GM21390 (cell line): Measurements from ENCODE around the gene ZNF740.

ENCODE experiments used
- ATAC-seq: cut with Tn5 transposase; IDR thresholded peaks from one replicate; pipeline ENCODE4 v1.9.1; 2021; ENCODE audit not compliant: unreplicated experiment

The ZNF740 gene

DNA sequence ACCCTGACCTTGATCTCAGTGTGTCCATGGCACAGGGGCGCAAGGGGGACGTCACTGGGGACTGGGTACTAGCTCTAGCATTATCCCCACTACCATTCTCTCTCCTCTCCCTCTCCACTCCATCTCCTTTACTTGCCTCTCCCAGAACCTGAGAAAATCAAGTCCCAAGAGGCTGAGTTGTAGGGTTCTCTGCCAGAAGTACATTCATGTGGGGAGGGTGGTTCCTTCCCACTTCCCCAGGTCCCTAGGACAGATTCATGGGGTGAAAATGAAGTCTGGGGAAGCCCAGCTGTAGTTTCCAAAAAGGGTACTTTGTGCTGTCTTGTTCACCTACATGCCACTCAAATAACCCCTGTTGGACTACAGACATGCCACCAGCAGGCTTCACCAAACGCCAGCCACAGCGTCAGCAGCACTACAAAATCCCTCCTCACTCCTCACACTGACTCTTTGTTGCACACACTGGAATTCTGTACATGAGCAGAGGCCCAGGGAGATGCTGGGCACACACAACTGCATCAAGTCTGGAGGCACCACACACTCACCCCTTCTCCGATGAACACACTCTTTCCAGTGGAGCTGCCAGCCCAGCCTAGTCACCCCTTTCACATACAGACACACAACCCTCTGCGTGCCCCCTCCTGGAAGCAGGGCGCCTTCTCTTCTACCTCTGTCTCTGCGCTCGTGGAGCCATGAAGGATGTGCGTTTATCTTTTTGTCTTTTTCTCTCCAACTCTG, 44.5 kb downstream of the ZNF740 start:
- no peak for ATAC-seq

DNA sequence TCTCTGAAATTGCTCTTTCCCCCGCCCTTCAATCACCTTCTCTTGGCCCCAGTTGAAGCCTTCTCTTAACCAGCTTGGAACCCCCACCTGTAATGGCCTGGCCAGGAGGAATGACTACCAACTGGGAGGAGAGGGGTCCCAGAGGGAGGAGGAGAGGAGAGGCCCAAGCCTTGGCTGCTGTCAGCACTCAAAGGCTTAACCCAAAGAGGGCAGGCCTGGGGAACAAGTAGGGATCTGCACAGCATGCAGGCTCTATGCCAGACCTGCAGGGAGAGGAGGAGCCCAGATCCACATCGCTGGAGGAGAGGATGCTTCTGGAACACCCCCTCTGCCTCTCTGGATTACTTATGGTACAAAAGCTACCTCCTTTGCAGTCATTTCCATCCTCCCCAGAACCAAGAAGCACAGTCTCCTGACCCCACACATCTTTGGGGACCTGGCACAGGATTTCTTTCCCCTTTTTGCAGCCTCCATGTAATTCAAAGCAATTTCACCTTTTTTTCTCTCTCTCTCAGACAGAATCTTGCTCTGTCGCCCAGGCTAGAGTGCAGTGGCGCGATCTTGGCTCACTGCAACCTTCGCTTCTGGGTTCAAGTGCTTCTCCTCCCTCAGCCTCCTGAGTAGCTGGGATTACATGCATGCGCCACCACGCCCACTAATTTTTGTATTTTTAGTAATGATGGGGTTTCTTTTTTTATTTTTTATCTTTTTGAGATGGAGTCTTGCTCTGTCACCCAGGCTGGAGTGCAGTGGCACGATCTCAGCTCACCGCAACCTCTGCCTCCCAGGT, 45.3 kb downstream of the ZNF740 start:
- ATAC-seq, result no peak

DNA sequence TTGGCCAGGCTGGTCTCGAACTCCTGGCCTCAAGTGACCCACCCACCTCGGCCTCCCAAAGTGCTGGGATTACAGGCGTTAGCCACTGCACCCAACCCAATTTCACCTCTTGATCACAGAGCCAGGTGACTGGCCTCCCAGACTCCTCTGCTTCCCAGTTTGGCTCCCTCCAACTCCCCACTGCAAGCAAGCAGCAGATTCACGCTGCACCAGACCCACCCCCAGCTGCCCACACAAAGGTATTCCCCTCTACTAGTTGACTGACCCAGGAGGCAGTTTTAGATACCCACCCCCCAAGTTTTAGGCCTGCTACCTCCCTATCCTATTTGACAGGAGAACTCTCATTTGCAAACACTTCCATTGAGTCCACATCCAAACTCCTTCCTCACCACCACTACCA, 46.3 kb downstream of the ZNF740 start:
- no peak for ATAC-seq

DNA sequence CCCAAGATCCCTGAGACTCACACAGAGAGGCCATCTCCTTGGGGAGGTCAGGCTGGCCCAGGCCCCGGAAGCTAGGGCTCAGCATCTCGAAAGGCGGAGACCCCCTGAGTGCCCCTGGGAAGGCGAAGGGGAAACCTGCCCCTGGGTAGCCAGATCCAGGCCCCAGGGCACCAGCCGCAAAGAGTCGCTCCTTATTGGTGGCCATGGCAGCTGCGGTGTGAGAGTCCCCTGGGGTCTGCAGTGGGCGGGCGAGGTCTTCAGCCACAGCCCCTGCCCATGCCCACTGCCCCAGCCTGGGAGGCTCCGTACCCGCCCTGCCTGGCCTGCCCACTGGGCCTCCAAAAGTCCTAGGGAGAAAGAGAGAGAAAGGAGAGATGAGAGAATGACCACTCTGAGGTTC, 46.8 kb downstream of the ZNF740 start:
- no peak for ATAC-seq

DNA sequence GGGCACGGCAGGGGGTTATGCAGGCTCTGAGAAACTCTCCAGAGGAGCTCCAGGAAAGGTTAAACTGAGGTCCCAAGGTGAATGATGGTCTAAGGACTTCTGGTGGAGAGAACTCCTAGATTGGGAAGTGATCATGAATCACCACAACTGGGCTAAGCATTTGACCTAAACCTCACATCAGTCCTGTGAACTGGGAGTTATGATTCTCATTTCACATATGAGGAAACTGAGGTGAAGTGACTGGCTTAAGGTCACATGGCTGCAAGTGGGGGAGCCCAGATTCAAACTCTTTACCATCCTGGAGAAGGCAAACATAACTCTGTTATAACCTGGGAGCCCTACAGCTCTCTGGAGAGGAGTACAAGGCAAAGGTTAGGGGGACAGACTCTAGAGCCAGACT, 47.3 kb downstream of the ZNF740 start:
- no peak for ATAC-seq

DNA sequence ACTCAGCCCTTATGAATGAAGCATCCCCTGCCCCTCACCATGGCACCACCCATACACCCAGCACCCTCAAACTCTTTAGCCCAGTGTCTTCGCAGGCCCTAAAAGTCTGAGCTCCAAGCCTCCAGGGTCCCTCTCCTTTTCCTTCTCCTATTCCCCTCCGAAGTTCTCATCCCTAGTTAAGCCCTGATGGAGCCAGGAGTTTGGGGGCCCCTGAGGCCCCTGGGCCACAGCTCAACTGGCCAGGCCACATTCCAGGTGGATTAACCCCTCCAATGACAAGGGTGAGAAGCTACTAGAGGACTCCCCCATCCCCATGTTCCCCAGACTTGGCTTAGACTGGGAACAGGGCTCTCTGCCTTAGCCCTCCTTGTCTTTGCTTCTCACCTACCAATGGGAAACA, 48.9 kb downstream of the ZNF740 start:
- ATAC-seq, result no peak

DNA sequence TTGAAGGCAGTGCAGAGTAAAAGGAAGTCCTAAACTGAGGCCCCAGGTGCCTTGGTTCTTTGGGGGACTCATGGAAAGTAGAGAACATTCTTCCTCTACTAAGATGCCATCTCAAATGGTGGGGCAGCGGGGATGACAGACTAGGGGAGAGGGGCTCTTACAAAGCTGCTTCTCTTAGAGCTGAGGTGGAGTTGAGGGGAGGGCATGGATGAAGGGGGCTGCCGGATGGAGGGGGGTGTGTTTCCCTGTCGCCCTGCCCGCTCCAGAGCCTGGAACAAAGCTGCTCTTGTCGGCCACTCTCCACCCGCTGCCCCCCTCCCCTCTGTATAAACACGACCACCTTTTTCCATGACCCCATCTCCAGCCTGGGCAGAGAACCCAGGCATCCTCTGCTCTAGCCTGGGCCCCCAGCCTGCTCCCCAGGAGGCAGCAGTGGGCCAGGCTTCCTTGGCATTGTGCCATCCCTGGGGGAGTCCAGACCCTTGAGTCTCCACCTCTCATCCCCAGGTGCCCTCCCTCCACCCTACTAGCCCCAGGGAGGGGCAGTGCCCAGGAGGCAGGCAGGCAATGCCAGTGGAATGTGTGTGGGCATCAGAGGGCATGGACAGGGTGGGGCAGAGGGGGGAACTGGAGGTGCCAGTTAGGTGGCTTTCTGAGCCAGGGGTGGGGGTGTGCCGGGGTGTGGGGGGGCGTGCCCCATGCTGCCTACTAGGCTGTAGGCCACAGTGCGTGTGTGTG, 49.8 kb downstream of the ZNF740 start:
- no peak for ATAC-seq

DNA sequence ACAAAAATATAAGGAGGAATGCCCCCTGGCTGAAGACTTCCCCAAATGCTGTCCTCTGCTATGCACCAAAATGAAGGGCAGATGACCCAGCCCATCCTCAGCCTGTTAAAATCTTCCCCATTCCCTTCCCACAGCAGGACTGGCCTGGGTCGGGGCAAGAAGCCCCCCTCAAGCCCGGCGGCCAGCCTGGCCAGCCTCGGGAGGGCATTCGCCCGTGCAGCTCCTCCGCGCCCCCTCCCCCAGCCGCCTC, 51.1 kb downstream of the ZNF740 start:
- ATAC-seq, result no peak

DNA sequence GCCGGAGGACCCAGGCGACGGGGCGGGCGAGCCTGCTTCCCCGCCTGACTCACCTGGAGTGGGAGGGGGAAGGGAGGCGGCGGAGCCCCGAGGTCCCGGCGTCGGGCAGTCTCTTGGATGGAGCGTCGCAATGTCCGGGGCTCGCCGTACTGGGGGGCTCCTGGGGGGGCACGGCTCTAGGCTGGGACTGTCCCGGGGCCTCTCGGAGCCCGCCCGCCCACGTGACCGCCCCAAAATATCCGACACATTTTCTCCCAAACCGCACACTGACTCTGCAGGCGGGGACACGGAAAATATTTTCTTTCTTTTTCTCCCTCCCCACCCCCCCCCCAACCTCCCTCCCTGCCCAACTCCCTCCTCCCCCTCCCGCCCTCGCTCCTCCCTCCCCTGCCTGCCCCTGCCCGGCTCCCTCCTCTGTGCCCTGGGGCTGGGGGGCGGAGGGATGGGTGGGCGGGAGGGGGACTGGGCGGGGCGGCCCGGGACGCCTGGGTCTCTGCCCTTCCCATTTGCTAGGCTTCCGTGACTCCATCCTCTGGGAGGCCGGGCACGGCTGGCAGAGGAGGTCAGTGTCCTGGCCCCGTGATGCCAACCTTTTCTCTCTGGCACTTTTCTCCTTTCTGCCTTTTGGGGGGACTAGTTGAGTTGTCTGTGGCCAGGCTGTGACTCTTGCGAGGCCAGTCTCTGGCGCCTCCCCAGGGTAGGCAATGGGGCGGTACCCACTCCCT, 51.6 kb downstream of the ZNF740 start, which contains the start of gene RARG:
Gene RARG, minus strand, starts transcription at position 289 of the 725 bp plus-strand sequence. CDS start 4,664 bp downstream, outside the sequence.
- ATAC-seq, result no peak

DNA sequence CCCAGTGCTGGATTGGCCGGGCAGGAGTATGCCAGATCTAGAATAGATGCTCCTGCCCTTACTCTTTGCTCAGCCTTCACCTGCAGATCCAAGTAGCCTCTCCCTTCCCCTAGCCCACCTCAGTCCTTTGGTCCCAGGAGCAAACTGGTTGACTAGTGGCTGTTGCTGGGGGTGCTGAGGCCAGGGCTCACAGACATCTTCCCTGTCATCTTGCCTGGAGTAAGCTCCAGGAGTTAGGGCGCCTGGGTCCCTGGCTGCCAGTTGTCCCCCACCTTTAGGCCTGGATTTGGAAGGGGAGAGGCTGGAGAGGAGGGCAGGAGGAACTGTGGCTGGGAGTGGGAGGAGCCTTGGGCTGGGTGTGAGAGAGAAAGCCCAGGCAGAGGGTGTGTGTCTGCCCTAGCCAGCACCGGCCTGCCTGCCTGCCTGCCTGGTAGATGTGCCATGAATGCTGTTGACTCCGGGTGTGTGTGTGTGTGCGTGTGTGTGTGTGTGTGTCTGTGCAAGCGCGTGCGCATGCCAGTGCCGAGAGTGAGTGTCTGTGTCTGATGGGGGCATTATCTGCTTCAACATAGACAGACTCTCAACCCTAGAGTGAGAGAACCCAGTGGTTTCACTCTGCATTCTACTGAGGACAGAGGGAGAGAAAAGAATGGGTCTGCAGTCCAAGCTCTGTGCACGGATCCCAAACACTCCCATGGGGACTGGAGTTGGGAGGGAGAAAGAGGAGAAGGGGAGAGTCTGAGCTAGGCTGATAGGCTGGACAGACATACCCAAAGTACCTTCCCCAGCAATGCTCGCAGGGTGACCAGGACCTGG, 52.3 kb downstream of the ZNF740 start:
- no peak for ATAC-seq

DNA sequence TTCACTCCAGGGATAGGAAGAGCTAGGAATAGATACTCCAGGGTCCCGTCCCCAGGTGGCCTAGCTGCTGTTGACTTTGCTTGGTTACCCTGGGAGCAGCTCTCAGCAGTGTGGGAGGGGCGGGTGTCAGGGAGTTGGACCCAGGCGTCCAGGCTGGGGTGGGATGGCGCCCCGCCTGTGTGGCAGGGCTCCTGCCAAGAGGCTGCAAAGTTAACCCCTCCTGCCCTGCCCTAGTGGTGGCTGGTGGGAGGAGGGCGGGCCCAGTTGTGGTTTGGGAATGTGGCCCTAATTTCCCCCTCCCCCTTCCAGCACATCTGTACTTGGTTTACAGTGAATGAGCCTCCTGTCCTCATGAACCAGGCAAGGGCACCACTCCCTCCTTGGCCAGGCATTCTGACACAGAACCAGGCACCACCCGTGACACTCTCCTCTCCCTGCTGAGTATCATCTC, 53.2 kb downstream of the ZNF740 start:
- ATAC-seq, result no peak

DNA sequence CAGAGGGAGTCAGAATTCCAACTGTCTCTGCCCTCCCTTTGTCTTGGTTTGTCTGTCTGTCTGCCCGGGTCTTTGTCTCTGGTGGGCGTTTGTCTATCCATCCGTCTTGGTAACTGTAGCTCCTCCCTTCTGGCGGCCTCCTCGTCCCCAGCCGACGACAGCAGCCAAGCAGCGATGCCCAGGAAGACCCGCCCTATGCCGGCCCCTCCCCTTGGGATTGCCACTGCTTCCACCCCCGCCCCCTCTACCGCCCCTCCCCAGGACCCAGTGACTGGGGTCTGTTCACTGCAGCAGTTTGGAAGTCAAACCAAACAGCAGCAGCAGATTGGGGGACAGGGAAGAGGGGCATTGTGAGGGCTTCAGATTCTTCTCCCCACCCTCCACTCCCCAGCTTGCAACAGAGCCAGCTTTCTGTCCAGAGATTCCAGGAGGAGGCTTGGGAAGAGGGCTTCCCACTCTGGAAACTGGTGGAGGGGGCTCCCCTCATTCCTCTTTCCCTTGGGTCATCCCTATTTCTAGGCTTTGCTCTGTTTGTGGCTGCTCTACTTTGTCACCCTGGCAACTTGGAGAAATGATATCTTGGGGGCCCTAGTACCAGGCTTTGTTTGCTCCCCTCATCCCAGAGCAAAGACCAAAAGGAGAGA, 53.9 kb downstream of the ZNF740 start:
- ATAC-seq, result no peak

DNA sequence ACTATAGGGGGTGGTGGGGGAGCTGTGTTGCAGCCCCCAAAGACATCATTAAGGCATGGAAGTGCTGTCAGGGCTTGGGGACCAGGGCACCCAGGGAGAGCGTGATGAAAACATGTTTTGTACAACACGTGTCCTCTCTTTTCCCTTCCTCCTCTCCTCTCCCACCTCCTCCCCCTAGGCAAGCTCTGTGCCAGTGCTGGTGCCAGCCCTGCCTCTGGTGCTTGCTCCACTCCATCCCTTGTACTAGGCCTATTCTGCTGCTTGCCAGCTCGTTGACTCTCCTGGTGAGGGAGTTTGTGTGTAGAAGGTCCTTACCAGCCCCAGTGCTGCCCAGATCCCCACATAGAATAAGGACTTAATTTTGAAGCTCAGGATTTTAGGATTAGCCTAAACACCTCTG, 54.6 kb downstream of the ZNF740 start:
- ATAC-seq, result no peak

DNA sequence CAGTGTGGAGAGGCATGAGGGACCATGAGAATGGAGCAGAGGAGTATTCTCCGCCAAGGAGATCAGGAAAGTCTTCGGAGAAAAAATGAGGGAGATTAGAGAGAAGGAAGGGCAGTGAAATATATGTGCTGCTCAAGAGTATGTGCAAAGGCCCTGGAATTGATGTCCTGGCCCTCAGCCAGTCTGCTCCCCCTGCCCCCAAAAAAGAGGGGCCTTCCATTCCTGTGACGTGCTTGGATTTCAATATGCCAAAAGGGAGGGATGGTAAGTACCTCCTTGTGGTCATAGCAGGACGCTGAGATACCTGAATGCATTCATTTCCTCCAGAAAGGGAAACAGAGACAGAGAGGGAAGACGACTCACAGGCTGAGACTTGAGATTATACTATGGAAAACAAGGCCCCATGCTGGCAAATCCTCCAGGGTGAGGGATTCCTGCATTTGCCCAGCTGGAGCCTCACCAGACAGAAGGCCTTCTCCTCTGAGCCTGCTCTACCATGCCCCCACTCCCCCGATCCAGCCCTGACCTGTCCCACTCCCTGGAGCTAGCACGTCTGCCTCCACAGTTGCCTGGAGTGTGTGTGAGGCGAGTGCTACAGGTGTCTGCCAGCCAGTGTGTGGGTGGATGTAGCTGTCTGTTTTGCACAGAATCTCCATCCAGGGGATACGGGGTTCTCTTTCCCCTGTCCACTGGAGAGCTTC, 55.4 kb downstream of the ZNF740 start:
- ATAC-seq, result no peak

DNA sequence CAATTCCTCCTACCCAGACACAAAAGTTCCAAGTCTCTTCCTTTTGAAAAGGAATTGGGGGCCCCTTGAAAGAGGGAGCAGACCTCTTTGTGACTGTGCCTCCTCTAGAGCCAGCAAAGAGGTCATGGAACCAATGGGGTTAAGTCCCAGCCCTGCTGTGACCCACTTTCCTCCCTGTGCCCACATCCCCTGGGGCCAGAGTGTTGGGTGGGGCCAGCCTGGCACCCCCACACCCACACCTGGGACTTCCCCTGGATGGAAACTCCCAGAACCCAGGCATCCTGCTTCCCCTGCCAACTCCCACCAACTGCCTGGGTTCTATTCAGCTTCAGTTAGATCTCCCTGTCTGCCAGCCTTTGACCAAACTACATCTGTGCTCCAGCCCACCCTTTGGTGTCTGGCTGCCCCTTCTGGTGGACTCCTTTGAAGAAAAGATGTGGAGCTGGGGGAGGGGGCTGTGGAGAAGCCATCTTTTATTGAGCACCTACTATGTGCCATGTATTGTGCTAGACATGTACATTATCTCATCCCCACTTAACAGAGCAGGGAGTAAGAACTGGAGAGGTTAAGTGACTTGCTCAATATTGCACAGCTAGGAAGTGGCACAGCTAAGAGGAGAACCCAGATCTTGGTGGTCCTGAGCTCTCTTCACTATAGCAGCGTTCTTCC, 56.1 kb downstream of the ZNF740 start:
- ATAC-seq, result no peak

DNA sequence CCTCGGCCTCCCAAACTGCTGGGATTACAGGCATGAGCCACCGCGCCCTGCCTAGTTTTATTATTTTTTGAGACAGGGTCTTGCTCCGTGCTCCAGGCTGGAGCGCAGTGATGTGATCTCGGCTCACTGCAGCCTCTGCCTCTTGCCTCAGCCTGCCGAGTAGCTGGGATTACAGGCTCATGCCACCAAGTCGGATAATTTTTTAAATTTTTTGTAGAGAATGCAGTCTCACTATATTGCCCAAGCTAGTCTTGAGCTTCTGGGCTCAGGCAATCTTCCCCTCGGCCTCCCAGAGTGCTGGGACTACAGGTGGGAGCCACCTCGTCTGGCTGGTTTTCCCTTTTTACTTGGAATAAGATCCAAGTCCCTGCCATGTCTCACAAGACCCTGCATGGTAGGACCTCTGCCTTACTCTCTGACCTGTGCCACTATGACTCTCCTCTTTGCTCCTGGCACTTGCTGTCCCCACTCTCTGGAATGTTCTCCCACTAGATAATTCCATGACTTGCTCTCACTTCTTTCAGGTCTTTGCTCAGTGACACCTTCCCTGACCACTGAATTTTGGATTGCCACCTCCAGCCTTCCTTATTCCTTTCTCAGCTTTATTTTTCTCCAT, 59.2 kb downstream of the ZNF740 start:
- ATAC-seq, result no peak

DNA sequence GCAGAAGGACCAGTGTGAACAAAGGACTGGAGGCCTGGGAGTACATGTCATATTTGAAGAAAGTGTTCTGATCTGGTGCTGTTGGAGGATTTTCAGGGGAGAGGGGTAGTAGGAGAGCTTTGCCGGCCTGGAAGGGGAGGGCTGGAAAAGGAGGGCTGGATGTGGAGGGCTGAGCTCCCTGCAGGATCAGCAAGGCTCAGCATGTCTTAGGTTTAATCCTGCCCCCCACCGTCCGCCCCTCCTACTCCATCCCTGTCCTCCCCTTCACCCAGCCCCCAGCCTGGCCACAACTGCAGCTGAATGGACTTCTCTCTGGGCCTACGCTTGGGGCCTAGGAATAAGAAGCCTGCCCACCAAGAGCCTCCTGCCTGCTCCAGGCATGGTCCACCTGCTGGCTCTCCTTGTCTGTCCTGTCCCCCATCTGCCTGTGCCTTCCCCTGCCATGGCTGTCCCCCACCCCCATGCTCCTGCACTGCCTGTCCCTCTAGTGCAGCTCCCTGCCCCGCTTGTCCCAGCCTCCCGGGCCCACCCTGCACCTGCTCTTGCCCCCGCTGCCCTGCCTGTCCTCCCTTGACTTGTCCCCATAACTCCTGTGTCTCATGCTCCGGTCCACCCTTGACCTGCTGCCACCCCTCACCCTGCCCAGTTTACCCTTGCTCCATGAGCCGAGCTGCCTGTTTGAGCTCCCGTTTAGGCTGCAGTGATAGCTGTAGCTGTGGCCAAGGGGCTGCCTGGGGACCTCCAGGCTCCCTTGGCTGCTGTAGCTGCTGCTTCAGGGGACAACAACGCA, 61.3 kb downstream of the ZNF740 start:
- ATAC-seq, result no peak

DNA sequence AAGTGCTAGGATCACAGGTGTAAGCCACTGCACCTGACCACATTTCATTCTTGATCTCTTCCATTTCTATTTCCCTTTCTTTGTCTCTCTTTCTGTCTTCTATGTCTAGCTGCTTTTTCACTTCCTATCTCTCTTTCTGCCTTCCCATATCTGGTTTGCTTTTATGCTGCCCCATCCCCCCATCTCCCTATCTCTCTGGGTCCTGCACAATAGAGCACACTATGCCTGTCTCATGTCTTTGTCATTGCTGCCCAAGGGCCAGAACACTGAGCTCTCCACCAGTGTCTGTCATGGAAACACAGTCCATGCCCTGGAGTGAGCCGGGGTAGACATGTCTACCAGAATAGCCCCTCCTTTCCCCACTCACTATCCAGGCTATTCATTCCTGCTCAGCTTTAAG, 63.8 kb downstream of the ZNF740 start:
- ATAC-seq, result no peak
